ENCODE data around the gene NHERF2.

NHERF2 gene

DNA sequence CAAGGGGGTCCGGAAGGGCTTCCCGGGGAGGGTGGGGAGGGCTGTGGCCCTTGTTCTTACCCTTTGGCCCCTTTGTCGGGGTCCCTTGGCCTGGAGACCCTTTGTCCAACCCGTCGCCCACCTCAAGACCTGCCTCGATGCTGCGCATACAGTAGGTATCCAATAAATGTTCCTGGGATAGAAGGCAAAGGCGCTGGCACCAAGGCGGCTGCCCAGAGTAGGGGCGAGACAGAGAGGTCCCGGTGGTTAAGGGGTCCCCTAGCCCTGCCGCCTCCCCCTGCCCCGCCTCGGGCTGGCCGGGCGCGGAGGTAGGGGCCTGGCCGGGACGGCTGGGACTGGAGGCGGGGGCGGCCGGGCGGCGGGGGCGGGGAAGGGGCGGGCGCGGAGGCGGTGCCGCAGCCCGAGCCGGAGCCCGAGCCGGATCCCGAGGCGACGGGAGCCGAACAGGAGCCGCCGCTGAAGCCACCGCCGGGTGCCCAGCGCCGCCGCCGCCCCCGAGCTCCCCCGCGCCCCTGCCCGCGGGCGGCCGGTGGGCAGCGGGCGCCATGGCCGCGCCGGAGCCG, at the start of gene NHERF2:
TSS of gene NHERF2 (plus strand) at position 442 of the 563 bp plus-strand sequence. CDS start at position 546, 104 bp downstream.
- DNase-seq: no peak

GRCh38 chr16:1976951-1977874, 49.5 kb upstream of the NHERF2 start:
- no peak for DNase-seq

GRCh38 chr16:1977875-1978268, 48.8 kb upstream of the NHERF2 start:
- no peak for DNase-seq

DNA sequence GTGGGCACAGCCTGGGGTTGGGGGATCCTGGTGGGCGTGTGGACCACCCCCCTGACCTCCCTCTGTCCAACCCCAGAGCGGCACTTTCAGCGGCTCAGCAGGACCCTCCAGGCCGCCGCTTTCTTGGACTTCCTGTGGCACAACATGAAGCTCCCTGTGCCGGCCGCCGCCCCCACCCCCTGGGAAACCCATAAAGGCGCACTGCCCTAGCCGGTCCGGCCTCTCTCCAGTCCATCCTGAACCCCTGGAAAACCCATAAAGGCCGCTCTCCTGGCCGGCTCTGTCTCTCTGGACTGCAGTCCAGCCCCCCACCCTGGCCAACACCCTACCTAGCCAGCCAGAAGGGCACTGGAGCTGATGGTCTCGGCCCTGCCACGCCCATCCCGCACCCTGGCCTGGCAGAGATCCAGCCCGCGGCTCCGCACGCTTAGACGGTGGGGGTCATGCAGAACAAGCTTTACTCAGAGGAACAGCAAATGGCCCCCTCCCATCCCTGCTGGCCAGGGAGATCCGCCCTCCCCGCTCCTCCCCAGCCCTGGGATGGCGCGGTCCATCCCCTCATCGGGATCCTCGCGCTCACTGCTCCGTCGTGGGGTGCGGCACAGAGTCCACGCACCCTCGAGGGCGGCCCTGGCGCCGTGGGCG, 48.1 kb upstream of the NHERF2 start:
- no peak for DNase-seq

DNA sequence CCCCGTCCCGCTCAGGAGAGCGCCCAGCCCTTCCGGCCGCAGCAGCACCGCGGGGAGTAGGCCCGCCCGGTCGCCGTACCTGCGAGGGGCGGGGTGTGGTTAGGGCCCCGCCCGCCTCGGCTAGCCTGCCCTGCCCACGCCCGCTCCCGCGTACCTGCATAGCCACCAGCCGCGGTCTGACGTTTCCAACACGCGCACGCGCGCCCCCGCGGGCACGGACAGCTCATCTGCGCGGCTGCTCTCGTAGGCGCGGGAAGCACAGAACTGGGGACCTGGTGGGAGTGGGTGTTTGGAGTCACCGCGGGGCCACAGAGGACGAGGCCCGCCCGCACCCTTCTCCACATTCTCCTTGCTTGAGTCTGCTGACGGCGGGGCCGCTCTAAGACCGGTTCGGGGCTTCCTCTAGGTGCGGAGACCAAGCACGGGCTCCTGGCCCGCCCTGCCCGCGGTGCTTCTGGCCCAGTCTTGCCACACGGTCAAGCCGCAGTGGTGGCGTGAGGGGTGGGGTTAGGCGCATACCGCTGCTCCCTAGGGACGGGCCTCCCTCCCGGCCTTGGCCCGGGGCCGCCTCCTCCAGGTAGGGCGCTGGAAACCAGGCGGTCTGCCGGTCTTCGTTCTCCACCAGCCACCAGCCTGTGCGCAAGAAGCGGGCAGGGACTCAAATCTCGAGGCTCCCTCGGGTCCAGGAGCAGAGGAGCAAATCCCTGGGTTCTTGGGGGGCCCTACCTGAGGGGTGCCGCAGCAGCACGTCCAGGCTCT, 47.3 kb upstream of the NHERF2 start:
- DNase-seq: no peak

- DNase-seq: no peak
Observed at GRCh38 chr16:1980030-1980769, 46.5 kb upstream of the NHERF2 start.

DNA sequence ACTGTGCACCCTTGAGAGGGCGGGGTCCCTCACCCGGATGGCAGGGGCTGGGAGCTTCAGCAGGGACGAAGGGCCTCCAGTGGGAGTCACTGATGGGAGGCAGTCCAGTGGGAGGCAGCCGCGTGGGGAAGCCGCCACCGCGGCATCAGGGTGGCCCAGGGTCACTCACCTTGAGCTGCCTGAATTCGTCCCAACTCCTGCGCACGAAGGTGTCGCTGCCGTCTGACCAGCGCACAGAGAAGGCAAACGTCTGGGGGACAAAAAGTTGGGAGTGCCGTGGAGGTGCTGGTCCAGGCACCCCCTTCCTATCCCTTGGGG, 46.0 kb upstream of the NHERF2 start:
- DNase-seq: no peak

- DNase-seq: no peak
Observed at GRCh38 chr16:1981398-1981836, 45.3 kb upstream of the NHERF2 start, which contains the start of gene NOXO1. NOXO1 (minus strand) TSS chr16:1981469; CDS start chr16:1981179, 290 bp downstream.

GRCh38 chr16:1982013-1982433, 44.7 kb upstream of the NHERF2 start:
- DNase-seq: no peak

DNA sequence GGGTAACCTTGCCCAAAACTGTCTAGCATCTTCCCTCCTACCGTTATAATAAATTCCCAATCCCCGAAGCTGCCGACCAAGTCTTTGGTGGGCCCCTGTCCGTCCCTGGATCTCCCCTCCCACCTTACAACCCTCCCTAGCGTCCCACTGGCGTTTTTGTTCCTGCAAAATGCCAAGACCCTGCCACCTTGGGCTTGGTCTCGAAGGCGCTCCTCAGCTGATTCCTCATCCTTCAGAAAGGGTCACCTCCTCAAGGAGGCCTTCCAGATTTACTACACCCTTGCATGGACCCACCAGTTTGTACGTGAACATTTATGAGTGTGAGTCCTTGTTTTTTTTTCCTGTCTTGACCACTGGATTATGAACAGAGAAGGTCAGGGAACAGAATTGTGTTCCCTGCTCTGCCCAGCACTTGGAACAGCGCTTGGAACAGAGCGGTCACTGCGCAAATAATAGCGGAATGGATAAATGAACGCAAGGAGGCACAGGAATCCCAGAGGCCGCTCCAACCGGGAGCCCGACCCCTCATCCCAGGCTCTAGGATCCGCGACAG, 43.6 kb upstream of the NHERF2 start:
- no peak for DNase-seq

GRCh38 chr16:1983544-1984346, 43.0 kb upstream of the NHERF2 start, which contains the start of gene GFER:
GFER (plus strand) TSS chr16:1984193; CDS start chr16:1984219, 26 bp downstream.
- DNase-seq: peak; percentile 73

GRCh38 chr16:1984347-1985225, 42.1 kb upstream of the NHERF2 start:
- no peak for DNase-seq

DNA sequence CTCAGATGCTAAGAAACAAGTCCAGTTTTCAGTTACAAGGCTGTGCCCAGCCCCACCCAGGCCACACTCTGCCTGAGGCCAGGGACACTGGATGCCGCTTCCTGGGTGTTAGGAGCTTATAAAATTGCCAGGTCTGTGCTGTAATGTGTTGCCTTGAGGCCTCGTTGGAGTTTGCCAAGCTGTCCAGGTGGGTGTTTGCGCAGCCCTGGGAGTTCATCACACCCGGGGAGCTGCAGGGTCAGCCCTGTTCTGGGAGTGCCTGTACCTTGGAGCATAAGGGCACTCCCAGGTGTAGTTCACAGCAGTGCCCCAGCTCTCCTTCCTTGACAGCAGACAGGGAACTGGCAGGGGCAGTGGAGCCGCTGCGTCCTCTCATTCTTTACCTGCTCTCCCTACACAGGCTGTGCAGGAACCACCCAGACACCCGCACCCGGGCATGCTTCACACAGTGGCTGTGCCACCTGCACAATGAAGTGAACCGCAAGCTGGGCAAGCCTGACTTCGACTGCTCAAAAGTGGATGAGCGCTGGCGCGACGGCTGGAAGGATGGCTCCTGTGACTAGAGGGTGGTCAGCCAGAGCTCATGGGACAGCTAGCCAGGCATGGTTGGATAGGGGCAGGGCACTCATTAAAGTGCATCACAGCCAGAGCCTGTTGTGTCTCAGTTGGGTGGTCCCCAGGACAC, 41.1 kb upstream of the NHERF2 start:
- no peak for DNase-seq

GRCh38 chr16:1987198-1987597, 39.5 kb upstream of the NHERF2 start:
- DNase-seq: no peak

GRCh38 chr16:1989209-1990100, 37.2 kb upstream of the NHERF2 start, which contains the start of gene SYNGR3:
SYNGR3 (plus strand) TSS chr16:1989970; CDS start chr16:1990103, 133 bp downstream.
- no peak for DNase-seq

DNA sequence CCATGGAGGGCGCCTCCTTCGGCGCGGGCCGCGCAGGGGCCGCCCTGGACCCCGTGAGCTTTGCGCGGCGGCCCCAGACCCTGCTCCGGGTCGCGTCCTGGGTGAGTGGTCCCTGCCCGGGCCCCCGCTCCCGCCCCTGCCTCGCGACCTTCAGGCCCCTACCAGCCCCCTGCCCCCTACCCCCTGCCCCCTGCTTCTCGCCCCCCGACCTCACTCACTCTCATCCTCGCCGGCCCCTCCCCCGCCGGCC, 36.7 kb upstream of the NHERF2 start:
- no peak for DNase-seq

- no peak for DNase-seq
Observed at GRCh38 chr16:1990351-1991134, 36.2 kb upstream of the NHERF2 start.

- no peak for DNase-seq
Observed at GRCh38 chr16:1991135-1991551, 35.6 kb upstream of the NHERF2 start.
